ENCODE results near the gene TMOD2.

The TMOD2 gene

DNA sequence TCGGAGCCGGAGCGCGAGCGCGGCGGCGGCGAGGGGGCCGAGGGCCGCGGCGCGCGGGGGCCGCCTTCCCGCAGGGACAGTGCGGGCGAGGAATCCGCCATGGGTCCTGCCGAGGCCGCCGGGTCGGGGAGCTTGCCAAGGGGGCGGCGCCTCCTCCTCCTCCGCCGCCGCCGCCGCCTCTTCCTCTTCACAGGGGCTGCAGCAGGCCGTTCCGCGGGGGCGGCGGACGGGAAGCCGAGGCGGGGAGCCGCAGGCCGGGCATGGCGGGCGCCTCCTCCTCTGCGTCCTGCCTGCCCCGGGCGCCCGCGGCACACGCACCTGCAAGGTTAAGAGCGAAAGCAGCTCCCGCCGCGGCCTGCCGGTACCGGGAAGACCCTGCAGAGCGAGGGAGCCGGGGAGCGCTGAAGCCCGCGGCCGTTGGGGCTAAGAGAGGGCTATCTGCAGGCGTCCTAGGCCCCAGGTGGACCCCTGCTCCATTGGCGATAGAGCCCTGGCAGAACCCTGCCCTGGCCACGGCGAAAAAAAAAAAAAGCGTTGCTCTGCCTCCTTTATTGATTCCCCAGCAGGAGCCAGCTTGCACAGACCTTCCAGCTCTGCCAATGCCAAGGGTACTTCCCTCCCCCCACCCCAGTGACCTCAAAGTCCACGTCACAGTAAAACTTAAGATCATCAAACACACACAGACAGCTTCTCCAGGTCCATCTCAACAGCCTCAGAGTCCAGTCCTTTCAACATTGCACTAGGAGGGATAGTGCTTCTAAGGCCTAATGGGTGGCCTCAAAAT, 13.7 kb upstream of the TMOD2 start, which contains the start of gene LYSMD2:
LYSMD2 (minus strand) TSS at position 134 of the 784 bp plus-strand sequence; CDS start at position 101, 33 bp downstream.
- ChIA-PET CTCF (interaction anchor here (0.9 to 1.2 kb wide), 2 partner anchors 39 to 87 kb away, joined by 4 read pairs; no protein-coding TSS in a partner anchor), POLR2A (interaction anchor here (1.0 to 1.4 kb wide), 4 partner anchors 15 to 116 kb away, joined by 3 to 5 read pairs (median 4); no protein-coding TSS in a partner anchor)
- DNase-seq (ENCODE audit: extremely low spot score): no peak
- TF ChIP-seq LEF1 (IDR thresholded peaks at IDR 0.05; ENCODE audit: borderline replicate concordance): no peak
- TF ChIP-seq NFRKB (IDR thresholded peaks at IDR 0.05): no peak
- TF ChIP-seq, protein P1, sequence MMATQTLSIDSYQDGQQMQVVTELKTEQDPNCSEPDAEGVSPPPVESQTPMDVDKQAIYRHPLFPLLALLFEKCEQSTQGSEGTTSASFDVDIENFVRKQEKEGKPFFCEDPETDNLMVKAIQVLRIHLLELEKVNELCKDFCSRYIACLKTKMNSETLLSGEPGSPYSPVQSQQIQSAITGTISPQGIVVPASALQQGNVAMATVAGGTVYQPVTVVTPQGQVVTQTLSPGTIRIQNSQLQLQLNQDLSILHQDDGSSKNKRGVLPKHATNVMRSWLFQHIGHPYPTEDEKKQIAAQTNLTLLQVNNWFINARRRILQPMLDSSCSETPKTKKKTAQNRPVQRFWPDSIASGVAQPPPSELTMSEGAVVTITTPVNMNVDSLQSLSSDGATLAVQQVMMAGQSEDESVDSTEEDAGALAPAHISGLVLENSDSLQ (IDR thresholded peaks at IDR 0.05): no peak
- no peak for TF ChIP-seq FOXA1 (IDR thresholded peaks at IDR 0.05)
- no peak for TF ChIP-seq BHLHE40 (IDR thresholded peaks at IDR 0.05; ENCODE audit: borderline replicate concordance)
- TF ChIP-seq HDGF (IDR thresholded peaks at IDR 0.05; ENCODE audit: borderline replicate concordance): no peak
- TF ChIP-seq TARDBP (IDR thresholded peaks at IDR 0.05): no peak
- no peak for TF ChIP-seq CTBP1 (IDR thresholded peaks at IDR 0.05; ENCODE audit: borderline replicate concordance)
- no peak for TF ChIP-seq SP1 (IDR thresholded peaks at IDR 0.05)
- TF ChIP-seq ZNF384 (IDR thresholded peaks at IDR 0.05): no peak
- no peak for TF ChIP-seq ARNT (IDR thresholded peaks at IDR 0.05)
- no peak for TF ChIP-seq ELF4 (IDR thresholded peaks at IDR 0.05)
- TF ChIP-seq L3MBTL2 (conservative IDR thresholded peaks at IDR 0.05): no peak
- TF ChIP-seq FOXK2 (IDR thresholded peaks at IDR 0.05): no peak
- no peak for TF ChIP-seq SUZ12 (IDR thresholded peaks at IDR 0.05)
- TF ChIP-seq FOXM1 (IDR thresholded peaks at IDR 0.05; ENCODE audit: borderline replicate concordance): no peak

- POLR2A ChIA-PET: no interaction called here
Observed at GRCh38 chr15:51738553-51738952, 12.8 kb upstream of the TMOD2 start.

GRCh38 chr15:51739061-51739712, 12.2 kb upstream of the TMOD2 start:
- no peak for DNase-seq (ENCODE audit: extremely low spot score)
- TF ChIP-seq HDGF (IDR thresholded peaks at IDR 0.05; ENCODE audit: borderline replicate concordance): no peak
- TF ChIP-seq CTBP1 (IDR thresholded peaks at IDR 0.05; ENCODE audit: borderline replicate concordance): no peak
- TF ChIP-seq SUZ12 (IDR thresholded peaks at IDR 0.05): no peak
- no peak for TF ChIP-seq NFRKB (IDR thresholded peaks at IDR 0.05)
- no peak for TF ChIP-seq ZNF384 (IDR thresholded peaks at IDR 0.05)
- TF ChIP-seq FOXA1 (IDR thresholded peaks at IDR 0.05): no peak
- no peak for TF ChIP-seq FOXM1 (IDR thresholded peaks at IDR 0.05; ENCODE audit: borderline replicate concordance)
- TF ChIP-seq ELF4 (IDR thresholded peaks at IDR 0.05): no peak
- no peak for TF ChIP-seq SP1 (IDR thresholded peaks at IDR 0.05)
- no peak for TF ChIP-seq ARNT (IDR thresholded peaks at IDR 0.05)
- no peak for TF ChIP-seq BHLHE40 (IDR thresholded peaks at IDR 0.05; ENCODE audit: borderline replicate concordance)
- TF ChIP-seq, protein P1 (IDR thresholded peaks at IDR 0.05): no peak
- TF ChIP-seq FOXK2 (IDR thresholded peaks at IDR 0.05): no peak
- POLR2A ChIA-PET: no interaction called here
- CTCF ChIA-PET: no interaction called here

More at GRCh38 chr15:51738553-51738952, 12.8 kb upstream of the TMOD2 start:
- no peak for DNase-seq (ENCODE audit: extremely low spot score)
- CTCF ChIA-PET: no interaction called here
- TF ChIP-seq CTBP1 (IDR thresholded peaks at IDR 0.05; ENCODE audit: borderline replicate concordance): no peak
- TF ChIP-seq ARNT (IDR thresholded peaks at IDR 0.05): no peak
- TF ChIP-seq FOXM1 (IDR thresholded peaks at IDR 0.05; ENCODE audit: borderline replicate concordance): no peak
- TF ChIP-seq ELF4 (IDR thresholded peaks at IDR 0.05): no peak
- no peak for TF ChIP-seq FOXK2 (IDR thresholded peaks at IDR 0.05)
- TF ChIP-seq, protein P1 (IDR thresholded peaks at IDR 0.05): no peak
- TF ChIP-seq TARDBP (IDR thresholded peaks at IDR 0.05): no peak
- no peak for TF ChIP-seq SUZ12 (IDR thresholded peaks at IDR 0.05)
- TF ChIP-seq NFRKB (IDR thresholded peaks at IDR 0.05): no peak
- TF ChIP-seq ZNF384 (IDR thresholded peaks at IDR 0.05): no peak
- no peak for TF ChIP-seq SP1 (IDR thresholded peaks at IDR 0.05)
- TF ChIP-seq FOXA1 (IDR thresholded peaks at IDR 0.05): no peak
- TF ChIP-seq LEF1 (IDR thresholded peaks at IDR 0.05; ENCODE audit: borderline replicate concordance): no peak

DNA sequence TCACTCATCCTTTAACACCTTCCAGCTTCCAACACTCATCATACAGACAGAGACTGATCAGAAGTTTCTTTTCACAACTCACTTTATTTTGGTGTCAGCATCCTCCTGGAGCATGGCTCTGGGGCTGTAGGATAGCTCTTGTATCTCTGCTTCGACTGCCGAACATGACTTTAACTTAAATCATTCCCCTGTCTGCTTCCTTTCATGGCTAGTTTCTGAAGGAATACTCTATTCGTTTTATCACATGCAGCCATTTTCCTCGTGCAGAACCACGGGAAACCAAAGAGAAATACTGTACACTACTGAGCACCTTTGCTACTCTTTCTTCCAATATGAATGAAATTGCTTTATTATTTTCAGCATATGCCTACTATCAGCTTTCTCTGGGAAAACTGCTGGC, 2.1 kb upstream of the TMOD2 start:
- CTCF ChIA-PET: no interaction called here

More for the DNA sequence above, 2.1 kb upstream of the TMOD2 start:
- POLR2A ChIA-PET: no interaction called here
- TF ChIP-seq ZNF384 (IDR thresholded peaks at IDR 0.05) (no peak), CTBP1 (IDR thresholded peaks at IDR 0.05; ENCODE audit: borderline replicate concordance) (no peak), BHLHE40 (IDR thresholded peaks at IDR 0.05; ENCODE audit: borderline replicate concordance) (no peak), FOXM1 (IDR thresholded peaks at IDR 0.05; ENCODE audit: borderline replicate concordance) (no peak), ELF4 (IDR thresholded peaks at IDR 0.05) (no peak), FOXA1 (IDR thresholded peaks at IDR 0.05) (no peak), SUZ12 (IDR thresholded peaks at IDR 0.05) (no peak), TARDBP (IDR thresholded peaks at IDR 0.05) (no peak), ARNT (IDR thresholded peaks at IDR 0.05) (no peak), L3MBTL2 (conservative IDR thresholded peaks at IDR 0.05) (no peak), FOXK2 (IDR thresholded peaks at IDR 0.05) (no peak), HDGF (IDR thresholded peaks at IDR 0.05; ENCODE audit: borderline replicate concordance) (no peak), LEF1 (IDR thresholded peaks at IDR 0.05; ENCODE audit: borderline replicate concordance) (no peak), NFRKB (IDR thresholded peaks at IDR 0.05) (no peak), SP1 (IDR thresholded peaks at IDR 0.05) (no peak)
- TF ChIP-seq, protein P1 (IDR thresholded peaks at IDR 0.05): no peak
- DNase-seq (ENCODE audit: extremely low spot score): no peak

Data from HEK293T (cell line).